HS-5 (cell line): ENCODE results near the gene ETDB.
"Not testable (repeated sequence)": the region's sequence is repeated elsewhere in the genome, so short reads cannot be mapped to it uniquely, and the experiment has no call there.

Experiments
- DNase-seq: peaks from one replicate; pipeline ENCODE4 v3.0.0-alpha.2; 2012; ENCODE audit warnings: low read depth

ETDB gene

DNA sequence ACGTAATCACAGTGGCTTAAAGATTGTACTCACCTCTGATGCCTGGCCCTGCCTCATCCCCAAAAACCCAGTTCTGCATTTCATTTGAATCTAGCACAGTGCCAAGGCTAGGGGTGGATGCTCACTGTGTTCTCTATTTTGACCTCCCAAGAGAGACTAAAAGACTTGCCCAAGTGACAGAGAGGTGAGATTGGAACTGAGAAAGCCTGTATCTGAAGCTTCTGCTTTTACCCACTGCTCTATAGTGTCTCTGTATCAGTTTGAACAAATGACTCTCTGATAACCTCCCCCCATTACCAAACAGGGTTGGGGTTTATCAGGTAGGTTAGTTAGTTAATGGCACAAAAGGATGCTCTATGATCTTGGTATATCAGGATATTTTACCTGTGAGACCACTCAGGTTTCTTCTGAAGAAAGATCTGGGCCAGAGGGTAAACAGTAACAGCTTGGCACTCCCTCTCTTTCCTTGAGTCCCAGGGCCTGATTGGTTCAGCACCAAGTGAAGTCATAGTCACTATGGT lies at the start of gene ETDB:
TSS of gene ETDB (minus strand) at position 471 of the 521 bp plus-strand sequence. CDS start 1,265 bp downstream, outside the sequence.
- not testable (repeated sequence) for DNase-seq

DNA sequence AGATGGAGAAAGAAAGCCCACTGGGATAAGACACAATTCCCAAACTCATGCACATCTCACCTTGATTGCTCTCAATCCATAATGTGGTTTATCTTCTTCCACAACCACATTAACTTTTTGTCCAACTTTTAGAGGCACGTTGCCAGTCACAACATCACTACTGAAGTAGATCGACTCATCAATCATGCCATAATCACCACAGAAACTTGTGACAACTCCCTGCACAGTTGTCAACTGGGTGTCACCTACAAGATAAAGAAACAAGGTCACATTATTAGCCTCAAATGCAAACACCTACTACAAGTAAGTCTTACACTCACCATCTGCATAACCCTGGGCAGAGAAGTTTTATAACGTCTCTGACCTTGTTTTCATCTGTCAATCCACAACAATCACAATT lies 49.2 kb upstream of the ETDB start:
- not testable (repeated sequence) for DNase-seq

DNA sequence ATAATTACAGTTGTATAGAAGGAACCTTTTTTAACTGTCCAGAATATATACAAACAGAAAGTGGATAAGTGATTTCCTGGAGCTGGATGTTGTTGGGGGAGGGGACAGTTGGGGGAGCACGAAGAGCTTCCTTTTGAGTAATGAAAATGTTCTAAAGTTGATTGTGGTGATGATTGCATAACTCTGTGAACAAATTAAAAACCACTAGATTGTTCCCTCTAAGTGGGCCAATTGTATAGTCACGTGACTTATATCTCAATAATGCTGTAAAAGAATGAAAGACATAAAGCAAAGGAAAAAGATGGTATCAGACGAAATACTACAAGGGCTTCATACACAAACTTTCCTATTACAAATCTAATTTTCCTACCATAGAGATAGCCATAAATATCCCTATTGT lies 48.2 kb upstream of the ETDB start:
- DNase-seq, result no peak

DNA sequence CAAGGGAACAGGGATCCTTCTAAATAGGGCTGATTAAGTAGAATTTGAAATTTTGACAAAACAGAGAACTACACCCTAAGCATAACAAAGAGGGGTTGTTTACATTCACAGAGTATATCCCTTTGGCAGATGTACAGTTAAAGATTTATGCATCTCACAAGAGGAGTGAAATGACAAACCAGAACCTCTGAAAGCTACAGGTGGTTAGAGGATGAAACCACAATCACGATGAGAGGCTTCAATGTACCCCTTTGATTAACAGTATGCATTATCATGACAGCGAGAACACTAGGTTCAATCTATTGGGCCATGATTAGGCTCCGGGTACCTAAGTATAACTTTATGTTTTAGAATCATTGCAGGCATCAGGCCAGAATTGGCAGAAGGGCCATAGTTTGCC lies 34.4 kb upstream of the ETDB start:
- DNase-seq, result not testable (repeated sequence)

DNA sequence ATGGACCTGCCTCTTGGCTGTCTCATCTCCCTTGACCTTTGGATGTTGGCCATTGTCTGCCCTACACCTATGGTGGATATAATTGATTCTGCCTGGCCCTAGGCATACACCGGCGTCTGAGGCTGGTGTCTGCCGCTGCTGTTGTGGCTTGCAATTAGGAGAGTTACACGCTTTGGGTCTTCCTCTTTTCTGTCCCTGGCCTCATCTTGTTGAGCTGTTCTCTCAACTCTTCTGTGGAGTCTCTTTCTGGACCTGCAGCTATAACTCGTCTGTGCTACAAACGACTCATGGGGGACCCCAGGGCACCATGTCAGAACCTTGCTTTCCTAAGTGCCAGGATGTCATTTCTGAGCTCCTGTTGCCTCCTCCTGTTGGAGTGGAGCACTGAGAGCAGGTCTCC lies 5.8 kb upstream of the ETDB start:
- DNase-seq, result not testable (repeated sequence)

DNA sequence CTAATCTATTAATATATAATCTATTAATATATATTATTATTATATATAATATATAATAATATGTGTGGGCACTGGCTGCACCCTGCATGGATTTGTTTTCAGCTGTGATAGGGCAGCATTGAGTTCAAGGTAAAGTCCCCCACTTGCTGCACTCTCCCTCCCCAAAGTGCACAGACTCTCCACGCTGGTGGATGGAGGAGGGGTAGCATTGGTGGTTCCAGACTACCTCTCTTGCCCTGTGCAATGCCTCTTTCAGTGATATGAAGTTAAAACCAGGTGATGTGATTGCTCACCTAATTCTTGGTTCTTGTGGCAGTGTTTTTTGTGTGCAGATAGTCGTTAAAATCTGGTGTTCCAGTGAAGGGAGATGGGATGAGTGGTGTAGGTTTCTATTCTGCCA lies 4.3 kb downstream of the ETDB start:
- DNase-seq, result not testable (repeated sequence)

DNA sequence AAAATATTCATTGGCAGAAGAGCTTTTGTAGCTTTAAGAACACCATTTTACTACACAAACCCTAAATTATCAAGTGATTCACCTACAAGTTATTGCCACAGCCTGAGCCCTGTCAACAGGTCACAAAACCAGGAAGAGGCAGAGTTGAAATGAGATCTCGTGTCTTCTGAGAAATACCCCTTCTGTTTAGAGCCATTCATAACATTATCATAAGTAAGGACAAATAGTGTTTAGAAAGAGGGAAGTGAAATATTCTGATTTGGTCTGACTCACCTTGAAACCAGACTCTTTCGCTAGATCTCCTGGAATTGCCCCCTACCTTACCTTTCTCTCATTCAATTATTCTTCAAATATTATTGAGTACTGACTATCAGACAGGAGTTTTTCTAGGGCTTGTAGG lies 5.9 kb downstream of the ETDB start:
- no peak for DNase-seq

DNA sequence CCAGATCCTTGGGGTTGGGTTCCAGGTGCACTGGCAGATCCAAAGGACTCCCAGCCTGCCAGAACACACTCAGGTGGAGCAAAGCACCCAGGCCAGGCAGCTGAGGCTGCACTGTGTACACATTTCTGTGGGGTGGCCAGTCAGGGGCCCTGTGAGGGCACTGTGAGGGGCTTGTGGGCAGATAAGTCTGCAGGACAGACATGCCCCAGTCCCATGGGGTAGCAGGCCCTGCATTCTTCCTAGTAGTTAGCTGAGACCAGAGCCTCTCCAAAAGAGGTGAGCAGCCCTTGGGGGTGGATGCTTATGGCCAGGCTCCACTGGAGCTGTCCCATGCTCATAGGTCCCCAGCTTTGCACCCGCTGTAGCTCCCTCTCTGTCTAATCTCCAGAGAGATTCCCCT lies 7.6 kb downstream of the ETDB start:
- DNase-seq, result no peak

DNA sequence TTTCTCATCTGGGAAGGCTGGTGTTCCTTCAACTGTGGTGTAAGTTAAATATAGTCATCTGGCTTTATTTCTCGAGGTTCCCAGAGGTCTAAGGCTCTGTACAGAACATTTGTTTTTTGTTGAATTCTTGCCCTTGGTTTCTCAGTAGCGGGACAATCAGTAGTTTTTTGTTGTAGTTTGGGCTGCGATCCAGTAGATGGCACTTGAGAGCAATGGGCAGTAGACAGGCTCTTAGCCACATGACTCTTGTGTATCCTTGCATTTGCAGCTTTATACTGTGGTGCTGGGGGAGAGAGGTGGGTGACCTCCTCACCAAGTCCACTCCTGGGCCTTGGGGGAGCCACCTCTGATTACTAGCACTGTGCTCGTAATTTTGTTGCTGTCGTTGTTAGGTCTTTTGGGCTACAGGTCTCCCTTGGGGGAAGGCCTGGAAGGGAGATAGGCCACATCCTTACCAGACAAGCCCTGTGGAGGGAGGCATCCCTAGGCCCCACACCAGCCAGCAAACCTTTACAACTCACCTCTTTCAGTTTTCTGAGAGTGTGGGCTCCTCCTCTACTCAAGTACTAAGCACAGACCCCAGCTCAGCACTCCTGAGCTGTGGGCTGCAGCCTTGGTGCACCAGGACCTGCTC lies 8.1 kb downstream of the ETDB start:
- no peak for DNase-seq

DNA sequence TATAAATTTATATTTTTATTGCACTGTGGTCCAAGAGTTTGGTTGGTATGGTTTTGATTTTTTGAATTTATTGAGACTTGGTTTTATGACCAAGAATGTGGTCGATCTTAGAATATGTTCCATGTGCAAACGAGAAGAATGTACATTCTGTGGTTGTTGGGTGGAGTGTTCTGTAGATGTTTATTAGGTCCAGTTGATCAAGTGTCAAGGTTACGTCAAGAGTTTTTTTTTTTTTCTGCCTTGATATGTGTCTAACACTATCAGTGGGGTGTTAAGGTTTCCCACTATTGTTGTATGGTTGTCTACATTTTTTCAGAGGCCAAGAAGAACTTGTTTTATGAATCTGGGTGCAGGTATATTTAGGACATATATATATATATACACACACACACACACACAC lies 10.8 kb downstream of the ETDB start:
- no peak for DNase-seq

DNA sequence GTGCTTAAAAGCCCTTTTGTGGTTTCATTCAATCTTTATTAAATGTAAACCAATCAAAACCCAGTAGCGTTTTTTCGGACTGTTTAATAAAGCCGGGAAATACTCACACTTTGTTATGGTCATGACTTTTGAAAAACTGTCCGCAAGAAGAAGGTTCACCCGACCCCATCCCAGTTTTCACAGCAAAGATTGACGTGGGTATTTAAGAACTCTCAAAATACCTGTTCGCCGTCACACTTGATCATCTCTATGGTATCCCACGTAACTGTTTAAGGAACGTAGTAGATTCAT lies 20.9 kb downstream of the ETDB start:
- DNase-seq, result no peak

DNA sequence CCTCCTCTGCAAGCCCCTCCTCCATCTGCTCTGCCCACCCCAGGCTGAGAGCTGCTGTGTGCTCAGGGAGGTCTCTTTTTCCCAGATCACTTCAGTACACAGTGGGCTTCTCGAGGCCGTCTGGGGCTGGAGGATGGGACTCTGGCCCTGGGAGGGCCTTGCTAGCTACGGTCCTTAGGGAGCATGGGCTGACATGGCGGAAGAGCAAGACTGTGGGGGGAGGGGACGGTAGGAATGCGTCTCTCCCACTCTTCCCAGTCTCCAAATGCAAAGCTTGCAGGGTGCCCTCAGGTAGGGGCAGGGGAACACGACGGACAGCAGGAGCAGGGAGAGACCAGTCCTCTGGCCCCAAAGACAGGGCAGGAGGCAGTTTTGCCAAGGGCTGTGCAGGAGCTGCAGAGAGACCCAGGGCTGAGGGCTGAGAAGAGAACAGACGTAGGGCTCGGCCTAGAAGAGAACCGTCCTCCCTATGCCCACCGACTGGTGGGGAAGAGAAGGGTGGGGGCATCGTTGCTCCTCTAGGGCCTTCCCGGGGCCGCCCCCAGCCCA lies 23.1 kb downstream of the ETDB start:
- not testable (repeated sequence) for DNase-seq

DNA sequence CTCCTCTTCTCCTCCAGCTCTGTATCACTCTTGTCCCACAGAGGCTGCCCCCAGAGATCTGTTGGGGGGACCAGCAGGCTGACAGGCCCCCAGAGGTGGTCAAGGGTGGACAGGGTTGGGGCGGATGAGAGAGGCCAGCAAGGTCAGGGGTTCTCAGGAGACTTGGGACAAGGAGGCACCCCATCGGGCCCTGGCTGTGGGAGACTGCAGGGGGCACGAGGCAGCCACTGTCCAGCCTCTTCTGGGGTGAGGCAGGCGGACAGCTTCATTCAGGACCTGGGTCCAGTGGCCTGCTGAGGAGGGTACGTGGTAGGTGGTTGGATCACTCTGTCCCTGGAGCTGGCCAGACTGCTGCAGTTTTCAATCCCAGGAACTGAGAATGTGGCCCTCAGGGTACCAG lies 24.6 kb downstream of the ETDB start:
- no peak for DNase-seq

DNA sequence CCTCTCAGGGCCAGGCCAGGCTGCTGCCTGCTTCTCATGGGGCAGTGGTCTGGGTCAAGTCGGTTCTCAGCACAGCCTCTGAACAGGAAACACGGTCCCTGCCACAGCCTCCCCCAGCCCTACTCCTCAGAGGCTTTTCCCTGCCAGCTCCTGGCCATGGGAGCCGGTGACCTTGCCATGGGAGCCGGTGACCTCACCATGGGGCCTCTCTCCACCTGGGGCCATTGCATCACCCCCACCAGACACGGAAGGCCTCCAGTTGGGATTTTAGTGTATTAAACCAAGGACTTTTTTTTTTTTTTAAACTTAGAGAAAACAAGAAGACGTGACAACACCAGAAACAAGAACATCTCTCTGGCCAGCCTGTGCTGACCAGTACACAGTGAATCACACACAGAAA lies 25.6 kb downstream of the ETDB start:
- DNase-seq, result no peak

DNA sequence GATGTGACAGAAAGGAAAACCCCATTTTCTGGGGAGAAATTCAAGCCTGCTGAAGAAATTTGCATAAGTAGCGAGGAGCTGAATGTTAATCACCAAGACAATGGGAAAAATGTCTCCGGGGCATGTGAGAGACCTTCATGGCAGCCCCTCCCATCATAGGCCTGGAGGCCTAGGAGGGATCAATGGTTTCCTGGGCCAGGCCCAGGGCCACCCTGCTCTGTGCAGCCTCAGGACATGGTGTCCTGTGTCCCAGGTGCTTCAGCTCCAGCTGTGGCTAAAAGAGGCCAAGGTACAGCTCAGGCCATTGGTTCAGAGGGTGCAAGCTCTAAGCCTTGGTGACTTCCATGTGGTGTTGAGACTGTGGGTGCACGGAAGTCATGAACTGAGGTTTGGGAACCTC lies 31.2 kb downstream of the ETDB start:
- no peak for DNase-seq

DNA sequence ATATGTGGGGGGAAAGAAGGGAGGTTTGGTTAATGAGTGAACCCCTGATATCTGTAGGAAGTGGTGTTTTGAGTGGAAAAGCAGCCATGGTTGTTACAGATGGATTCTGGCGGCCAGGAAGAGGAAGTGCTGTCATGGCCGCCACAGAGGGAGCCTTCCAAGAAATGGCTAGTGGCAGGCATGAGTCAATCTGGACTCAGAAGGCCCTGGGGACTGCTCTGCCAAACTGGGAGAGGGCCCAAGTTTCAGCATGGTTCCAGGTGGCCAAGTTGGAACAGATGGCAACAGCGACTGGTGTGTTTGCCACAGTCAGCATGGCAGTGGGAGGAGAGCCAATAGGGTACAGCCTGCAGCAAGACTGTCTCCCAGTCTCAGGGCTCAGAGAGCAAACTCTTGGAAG lies 32.5 kb downstream of the ETDB start:
- no peak for DNase-seq

DNA sequence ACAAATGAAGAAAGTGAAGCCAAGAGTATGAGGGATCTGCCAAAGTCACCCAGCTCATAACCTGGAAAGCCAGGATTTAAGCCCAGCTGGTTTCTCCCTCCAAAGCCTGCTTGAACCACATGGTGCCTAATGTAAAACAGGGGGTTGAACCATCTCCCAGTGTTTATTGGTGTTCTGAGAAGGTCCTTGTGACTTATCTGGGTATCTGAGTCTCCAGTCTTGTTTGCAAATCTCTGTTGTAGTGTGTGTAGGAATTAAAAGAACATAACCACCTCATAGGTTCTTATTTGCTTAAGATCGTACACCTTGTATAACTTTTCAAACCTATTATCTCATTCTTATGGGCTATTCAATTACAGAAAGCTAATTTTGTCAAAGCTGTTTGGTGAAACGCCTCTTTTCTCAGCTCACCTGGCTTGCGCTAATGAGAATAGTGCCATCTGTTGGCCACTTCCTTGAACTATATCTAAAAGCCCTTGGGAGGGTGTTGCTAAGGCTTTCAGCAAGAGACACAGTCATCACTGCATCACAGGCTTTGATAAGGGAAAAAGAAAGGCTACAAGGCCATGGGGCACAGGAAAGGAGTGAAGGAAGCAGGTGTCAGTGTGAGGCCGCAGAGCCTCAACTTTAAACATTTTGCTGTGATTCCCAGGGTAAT lies 34.0 kb downstream of the ETDB start:
- DNase-seq, result peak; percentile 33

DNA sequence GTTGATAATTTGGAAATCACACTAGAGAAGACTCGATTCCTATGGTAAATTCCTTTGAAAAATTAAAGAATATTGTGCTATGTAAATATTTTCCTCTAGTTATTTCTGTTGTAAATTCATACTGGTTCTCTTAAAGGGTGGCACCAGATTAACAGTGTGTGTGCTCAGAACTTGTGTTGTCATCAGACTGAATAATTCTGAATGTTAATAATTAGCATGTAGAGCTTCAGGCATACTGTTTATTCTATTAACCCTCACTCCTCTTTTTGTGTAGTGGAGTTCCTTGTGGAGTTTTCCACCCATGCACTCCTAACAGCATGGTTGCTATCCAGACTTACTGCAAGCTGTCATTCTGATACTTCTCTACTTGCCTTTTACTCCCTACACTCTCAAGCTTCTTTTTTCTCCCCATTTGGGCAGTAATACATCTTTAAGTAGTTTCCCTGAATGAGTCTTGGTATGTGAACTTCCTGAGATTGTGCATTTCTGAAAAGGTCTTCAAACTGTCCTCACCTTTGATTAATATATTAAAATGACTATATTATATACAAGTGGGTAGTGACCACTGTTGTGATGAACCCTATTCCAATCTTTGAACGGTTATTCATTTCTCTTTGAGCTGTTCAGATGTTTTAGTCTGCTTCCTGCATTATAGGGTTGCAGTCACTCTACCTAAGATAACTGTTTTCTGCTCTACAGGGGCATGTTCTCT lies 38.5 kb downstream of the ETDB start:
- no peak for DNase-seq
